Measurements from ENCODE around the gene GNG12. TPM values are rescaled to one million over a fixed set of nuclear protein-coding genes. Genes with fewer than 3 reads are reported as not detected.

The GNG12 gene
- polyA plus RNA-seq, 1 experiment: 185 TPM

DNA sequence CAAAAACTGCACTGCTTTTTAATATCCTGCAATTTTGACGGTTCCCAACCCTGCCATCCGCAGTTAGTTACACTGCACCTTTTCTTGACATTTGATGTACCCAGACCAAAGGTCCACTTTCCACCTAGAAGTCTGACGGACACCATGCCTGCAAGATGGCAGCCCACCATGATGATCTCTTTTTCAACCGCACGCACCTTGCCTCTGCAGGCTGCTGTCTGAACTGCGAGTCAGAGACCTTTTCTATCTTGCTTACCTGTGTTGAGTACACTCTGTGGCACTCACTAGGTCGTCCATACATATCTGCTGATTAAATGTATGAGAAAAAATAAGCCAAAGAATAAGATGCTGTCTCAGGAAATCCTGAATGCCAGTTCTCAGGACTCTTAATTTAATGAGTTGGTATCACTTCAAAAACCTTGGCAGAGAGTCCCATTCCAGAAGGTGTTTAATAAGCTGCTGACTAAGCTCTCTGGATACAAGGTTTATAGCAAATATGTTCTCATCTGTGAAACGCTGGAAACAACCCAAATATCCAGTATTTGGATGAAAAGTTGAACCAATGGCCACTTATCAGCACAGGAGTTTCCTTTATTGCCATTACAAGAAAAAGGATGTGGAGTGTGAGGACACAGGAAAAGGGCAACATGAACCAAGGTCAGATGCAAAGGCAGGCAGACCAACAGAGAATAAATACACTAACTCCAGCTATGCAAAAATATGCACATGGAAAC, 37.9 kb downstream of the GNG12 start:
- no peak overlapping the region for H3K4me3 ChIP-seq (ENCODE audit: low read depth, low read length)
- TF ChIP-seq, protein P1, sequence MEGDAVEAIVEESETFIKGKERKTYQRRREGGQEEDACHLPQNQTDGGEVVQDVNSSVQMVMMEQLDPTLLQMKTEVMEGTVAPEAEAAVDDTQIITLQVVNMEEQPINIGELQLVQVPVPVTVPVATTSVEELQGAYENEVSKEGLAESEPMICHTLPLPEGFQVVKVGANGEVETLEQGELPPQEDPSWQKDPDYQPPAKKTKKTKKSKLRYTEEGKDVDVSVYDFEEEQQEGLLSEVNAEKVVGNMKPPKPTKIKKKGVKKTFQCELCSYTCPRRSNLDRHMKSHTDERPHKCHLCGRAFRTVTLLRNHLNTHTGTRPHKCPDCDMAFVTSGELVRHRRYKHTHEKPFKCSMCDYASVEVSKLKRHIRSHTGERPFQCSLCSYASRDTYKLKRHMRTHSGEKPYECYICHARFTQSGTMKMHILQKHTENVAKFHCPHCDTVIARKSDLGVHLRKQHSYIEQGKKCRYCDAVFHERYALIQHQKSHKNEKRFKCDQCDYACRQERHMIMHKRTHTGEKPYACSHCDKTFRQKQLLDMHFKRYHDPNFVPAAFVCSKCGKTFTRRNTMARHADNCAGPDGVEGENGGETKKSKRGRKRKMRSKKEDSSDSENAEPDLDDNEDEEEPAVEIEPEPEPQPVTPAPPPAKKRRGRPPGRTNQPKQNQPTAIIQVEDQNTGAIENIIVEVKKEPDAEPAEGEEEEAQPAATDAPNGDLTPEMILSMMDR (IDR thresholded peaks at IDR 0.05; ENCODE audit: low read depth, low read length): no peak
- H3K27ac ChIP-seq (ENCODE audit: low read depth, low read length): no peak overlapping the region
- CTCF ChIA-PET: interaction anchor here (2.7 kb wide), 1 partner anchor 35 kb away, joined by 9 read pairs; no protein-coding TSS in a partner anchor
- POLR2A ChIA-PET: no interaction called here
- DNase-seq (ENCODE audit: low read depth, low spot score): no peak
- H3K27me3 ChIP-seq (ENCODE audit: control insufficient read depth, insufficient read depth, low read length): no peaks in the 10 kb centered on the region
- no peaks in the 10 kb centered on the region for H3K9me3 ChIP-seq (ENCODE audit: control insufficient read depth, insufficient read depth, low read length)

DNA sequence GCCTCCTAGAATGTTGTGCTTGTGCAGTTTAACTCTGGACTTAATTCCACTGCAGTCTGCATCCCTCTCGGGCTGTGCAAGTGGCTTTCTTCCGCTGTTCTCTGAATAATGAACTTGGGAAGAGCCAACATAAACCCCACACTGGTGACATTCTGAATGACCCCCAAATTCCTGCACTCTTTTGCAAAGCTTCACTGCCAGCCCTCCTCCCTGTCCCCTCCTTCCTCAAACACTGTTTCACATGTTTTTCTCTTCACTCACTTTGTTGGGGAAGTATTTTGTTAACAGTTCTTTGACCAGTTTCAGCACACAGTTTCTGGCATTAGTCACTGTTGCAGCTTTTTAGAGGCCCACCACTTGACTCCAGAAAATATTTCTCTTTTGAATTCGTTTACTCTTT, 39.7 kb downstream of the GNG12 start:
- Histone ChIP-seq H3K4me3 (ENCODE audit: low read depth, low read length) (no peak overlapping the region), H3K9me3 (ENCODE audit: control insufficient read depth, insufficient read depth, low read length) (no peaks in the 10 kb centered on the region), H3K27ac (ENCODE audit: low read depth, low read length) (peak overlapping the region; percentile 67), H3K27me3 (ENCODE audit: control insufficient read depth, insufficient read depth, low read length) (no peaks in the 10 kb centered on the region)
- TF ChIP-seq, protein P1 (IDR thresholded peaks at IDR 0.05; ENCODE audit: low read depth, low read length): no peak
- no peak for DNase-seq (ENCODE audit: low read depth, low spot score)
- ChIA-PET CTCF (interaction anchor here (0.5 to 6.0 kb wide), 5 partner anchors 27 to 373 kb away, joined by 3 to 29 read pairs (median 8); no protein-coding TSS in a partner anchor), POLR2A (interaction anchor here (1.0 kb wide), 1 partner anchor 22 kb away, joined by 3 read pairs; no protein-coding TSS in a partner anchor)

GRCh38 chr1:67792741-67793458, 40.4 kb downstream of the GNG12 start:
- Histone ChIP-seq H3K27ac (ENCODE audit: low read depth, low read length) (peak overlapping the region; percentile 93), H3K9me3 (ENCODE audit: control insufficient read depth, insufficient read depth, low read length) (no peaks in the 10 kb centered on the region), H3K4me3 (ENCODE audit: low read depth, low read length) (no peak overlapping the region), H3K27me3 (ENCODE audit: control insufficient read depth, insufficient read depth, low read length) (no peaks in the 10 kb centered on the region)
- POLR2A ChIA-PET: no interaction called here
- DNase-seq (ENCODE audit: low read depth, low spot score): no peak
- TF ChIP-seq, protein P1 (IDR thresholded peaks at IDR 0.05; ENCODE audit: low read depth, low read length): no peak
- CTCF ChIA-PET: interaction anchor here (0.5 to 6.0 kb wide), 7 partner anchors 27 to 372 kb away, joined by 3 to 29 read pairs (median 3); no protein-coding TSS in a partner anchor

DNA sequence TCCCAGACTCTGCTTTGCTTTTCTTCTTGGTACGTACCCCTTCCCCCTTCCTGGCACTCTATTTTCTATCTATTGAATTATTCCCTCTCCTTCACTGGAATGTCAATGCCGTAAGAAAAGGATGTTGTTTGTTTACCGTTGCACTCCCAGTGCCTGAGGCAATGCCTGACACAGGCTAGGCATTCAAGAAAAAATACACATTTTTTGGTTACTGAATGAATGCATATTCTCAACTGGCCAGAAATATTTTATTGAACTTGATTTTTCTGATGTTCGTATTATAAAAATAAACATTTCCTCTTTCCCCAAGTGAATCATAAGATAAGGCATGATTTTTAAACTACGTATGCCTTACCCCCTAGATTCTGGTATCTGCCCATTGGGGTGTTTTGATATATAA, 41.2 kb downstream of the GNG12 start:
- Histone ChIP-seq H3K27ac (ENCODE audit: low read depth, low read length) (peak overlapping the region; percentile 98), H3K9me3 (ENCODE audit: control insufficient read depth, insufficient read depth, low read length) (no peaks in the 10 kb centered on the region), H3K4me3 (ENCODE audit: low read depth, low read length) (peak overlapping the region; percentile 11; the same call in 1 of the 2 replicates), H3K27me3 (ENCODE audit: control insufficient read depth, insufficient read depth, low read length) (no peaks in the 10 kb centered on the region)
- TF ChIP-seq, protein P1 (IDR thresholded peaks at IDR 0.05; ENCODE audit: low read depth, low read length): no peak
- peak; percentile 55 for DNase-seq (ENCODE audit: low read depth, low spot score)
- ChIA-PET CTCF (interaction anchor here (0.8 to 6.0 kb wide), 3 partner anchors 26 to 256 kb away, joined by 3 to 29 read pairs (median 6); no protein-coding TSS in a partner anchor), POLR2A (interaction anchor here (0.5 to 1.4 kb wide), 3 partner anchors 12 to 26 kb away, joined by 4 read pairs; no protein-coding TSS in a partner anchor)

Measured in AG04450 (cell line).